ENCODE data around the gene POPDC3.

POPDC3 gene

DNA sequence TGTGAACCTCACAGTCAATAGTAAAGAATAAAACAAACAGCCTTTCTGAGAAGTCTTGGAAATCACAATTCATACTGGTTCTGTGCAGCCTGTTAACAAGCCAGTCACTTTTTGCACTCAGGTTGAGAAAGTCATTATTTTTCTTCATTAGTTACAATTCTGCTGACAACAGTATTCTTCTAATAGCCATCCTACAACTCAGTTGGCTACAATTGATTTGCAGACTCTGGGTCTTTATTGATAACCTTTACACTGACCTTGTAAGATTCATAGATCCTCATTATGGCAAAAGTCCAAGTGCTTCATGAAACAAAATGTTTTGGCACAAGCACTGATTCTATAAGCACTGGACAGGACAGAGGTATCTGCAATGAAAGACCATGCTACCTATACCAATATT is 34.9 kb upstream of the POPDC3 start:
- no peak for DNase-seq (ENCODE audit: extremely low spot score)
- TF ChIP-seq, protein P1, sequence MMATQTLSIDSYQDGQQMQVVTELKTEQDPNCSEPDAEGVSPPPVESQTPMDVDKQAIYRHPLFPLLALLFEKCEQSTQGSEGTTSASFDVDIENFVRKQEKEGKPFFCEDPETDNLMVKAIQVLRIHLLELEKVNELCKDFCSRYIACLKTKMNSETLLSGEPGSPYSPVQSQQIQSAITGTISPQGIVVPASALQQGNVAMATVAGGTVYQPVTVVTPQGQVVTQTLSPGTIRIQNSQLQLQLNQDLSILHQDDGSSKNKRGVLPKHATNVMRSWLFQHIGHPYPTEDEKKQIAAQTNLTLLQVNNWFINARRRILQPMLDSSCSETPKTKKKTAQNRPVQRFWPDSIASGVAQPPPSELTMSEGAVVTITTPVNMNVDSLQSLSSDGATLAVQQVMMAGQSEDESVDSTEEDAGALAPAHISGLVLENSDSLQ (IDR thresholded peaks at IDR 0.05): no peak
- no peak for TF ChIP-seq TARDBP (IDR thresholded peaks at IDR 0.05)
- no peak for TF ChIP-seq FOXA1 (IDR thresholded peaks at IDR 0.05)
- TF ChIP-seq ARNT (IDR thresholded peaks at IDR 0.05): no peak
- TF ChIP-seq SUZ12 (IDR thresholded peaks at IDR 0.05): no peak
- TF ChIP-seq ELF4 (IDR thresholded peaks at IDR 0.05): no peak
- TF ChIP-seq FOXM1 (IDR thresholded peaks at IDR 0.05; ENCODE audit: borderline replicate concordance): no peak
- TF ChIP-seq SP1 (IDR thresholded peaks at IDR 0.05): no peak
- ChIA-PET POLR2A (interaction anchor here (0.6 kb wide), 1 partner anchor 12 kb away, joined by 3 read pairs; no protein-coding TSS in a partner anchor), CTCF (no interaction called here)

DNA sequence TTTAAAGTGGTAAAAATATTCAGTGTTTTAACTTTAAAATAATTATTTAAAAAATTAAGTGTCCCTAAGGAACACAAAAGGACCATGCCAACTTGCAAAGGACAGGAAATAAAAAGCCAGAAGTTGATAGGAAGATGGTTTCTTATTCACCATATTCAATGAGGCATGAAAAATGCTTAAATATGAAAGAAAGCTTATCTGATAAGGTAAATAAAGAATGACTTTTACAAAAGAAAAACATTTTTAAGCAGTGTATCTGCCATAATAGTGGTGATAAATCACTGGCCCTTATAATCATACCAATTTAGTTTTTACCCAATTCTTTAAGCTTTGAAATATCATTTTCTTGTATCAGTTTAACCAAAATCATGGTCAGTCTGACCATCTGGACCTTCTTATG is 33.5 kb upstream of the POPDC3 start:
- ChIA-PET POLR2A (no interaction called here), CTCF (no interaction called here)
- DNase-seq (ENCODE audit: extremely low spot score): no peak
- TF ChIP-seq FOXM1 (IDR thresholded peaks at IDR 0.05; ENCODE audit: borderline replicate concordance) (no peak), NFRKB (IDR thresholded peaks at IDR 0.05) (no peak), LEF1 (IDR thresholded peaks at IDR 0.05; ENCODE audit: borderline replicate concordance) (no peak), ARNT (IDR thresholded peaks at IDR 0.05) (no peak), CTBP1 (IDR thresholded peaks at IDR 0.05; ENCODE audit: borderline replicate concordance) (no peak), HDGF (IDR thresholded peaks at IDR 0.05; ENCODE audit: borderline replicate concordance) (no peak), FOXK2 (IDR thresholded peaks at IDR 0.05) (no peak), SUZ12 (IDR thresholded peaks at IDR 0.05) (no peak), ELF4 (IDR thresholded peaks at IDR 0.05) (no peak), ZNF384 (IDR thresholded peaks at IDR 0.05) (no peak), BHLHE40 (IDR thresholded peaks at IDR 0.05; ENCODE audit: borderline replicate concordance) (no peak)
- TF ChIP-seq, protein P1 (IDR thresholded peaks at IDR 0.05): no peak

DNA sequence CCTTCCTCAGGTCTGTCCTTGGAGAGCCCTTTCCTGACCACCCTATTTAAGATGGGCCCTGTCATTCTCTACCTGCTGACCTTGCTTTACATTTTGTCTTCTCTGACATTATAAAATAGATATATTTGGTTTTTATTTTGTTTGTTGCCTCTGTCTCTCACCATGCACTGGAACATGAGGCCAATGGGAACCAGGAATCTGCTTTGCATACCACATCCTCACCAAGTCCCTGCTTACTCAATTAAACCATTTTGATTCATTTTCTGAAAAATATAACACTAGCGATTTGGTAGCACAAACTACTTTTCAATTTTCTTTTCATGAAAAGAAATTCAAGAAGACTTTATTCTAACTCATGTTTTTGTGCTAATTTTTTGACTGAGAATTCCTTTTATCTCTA is 32.8 kb upstream of the POPDC3 start:
- no peak for TF ChIP-seq NFRKB (IDR thresholded peaks at IDR 0.05)
- no peak for TF ChIP-seq FOXM1 (IDR thresholded peaks at IDR 0.05; ENCODE audit: borderline replicate concordance)
- POLR2A ChIA-PET: no interaction called here
- CTCF ChIA-PET: no interaction called here
- DNase-seq (ENCODE audit: extremely low spot score): no peak

DNA sequence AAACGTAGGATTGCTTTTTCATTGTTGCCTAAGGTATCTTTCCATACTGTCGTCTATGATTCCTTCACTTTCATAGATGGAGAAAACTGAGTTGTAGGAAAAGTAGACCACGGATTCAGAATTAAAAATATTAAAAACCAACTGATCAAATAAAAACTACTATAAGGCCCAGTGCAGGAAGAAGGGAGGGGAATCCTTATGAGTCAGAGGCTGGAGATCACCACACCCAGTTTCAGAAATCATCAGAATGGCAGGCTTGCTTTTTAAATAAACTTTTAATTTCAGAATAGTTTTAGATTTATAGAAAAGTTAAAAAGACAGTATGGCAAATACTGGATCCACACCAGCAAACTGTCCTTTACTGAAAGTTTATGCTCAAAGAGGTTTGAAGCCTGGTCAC is 32.0 kb upstream of the POPDC3 start:
- TF ChIP-seq FOXM1 (IDR thresholded peaks at IDR 0.05; ENCODE audit: borderline replicate concordance): no peak
- no peak for TF ChIP-seq NFRKB (IDR thresholded peaks at IDR 0.05)
- TF ChIP-seq FOXA1 (IDR thresholded peaks at IDR 0.05): no peak
- no peak for TF ChIP-seq BHLHE40 (IDR thresholded peaks at IDR 0.05; ENCODE audit: borderline replicate concordance)
- no peak for TF ChIP-seq LEF1 (IDR thresholded peaks at IDR 0.05; ENCODE audit: borderline replicate concordance)
- TF ChIP-seq HDGF (IDR thresholded peaks at IDR 0.05; ENCODE audit: borderline replicate concordance): no peak
- no peak for TF ChIP-seq ARNT (IDR thresholded peaks at IDR 0.05)
- no peak for TF ChIP-seq ELF4 (IDR thresholded peaks at IDR 0.05)
- TF ChIP-seq SP1 (IDR thresholded peaks at IDR 0.05): no peak
- CTCF ChIA-PET: interaction anchor here (0.6 kb wide), 1 partner anchor 9 kb away, joined by 3 read pairs; no protein-coding TSS in a partner anchor
- POLR2A ChIA-PET: no interaction called here
- no peak for DNase-seq (ENCODE audit: extremely low spot score)

DNA sequence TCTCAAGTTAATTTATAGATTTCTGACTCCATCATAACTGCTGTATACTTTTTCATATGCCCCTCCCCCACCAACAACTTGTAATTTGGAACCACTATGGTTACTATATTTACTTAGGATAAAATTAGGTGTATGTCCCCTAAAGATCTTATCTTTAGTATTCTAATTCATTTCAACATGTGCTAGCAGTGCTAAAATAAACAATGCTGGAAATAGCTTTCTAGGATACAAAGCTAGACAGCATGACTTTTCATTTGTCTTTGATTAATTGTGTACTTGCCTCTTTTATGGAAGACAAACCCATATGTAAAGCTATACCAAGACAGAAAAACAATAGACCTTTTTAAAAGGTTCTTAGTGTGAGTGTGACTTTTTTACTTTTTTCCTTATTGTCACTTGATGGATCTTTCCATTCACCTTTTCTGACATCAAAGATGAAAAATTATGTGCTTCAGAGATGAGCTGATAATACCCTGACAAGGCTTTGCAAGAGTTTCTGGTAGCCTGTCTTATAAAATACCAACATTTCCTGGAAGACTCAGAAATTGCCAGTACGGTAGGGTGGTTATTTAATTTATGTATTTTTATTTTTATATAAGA is 31.2 kb upstream of the POPDC3 start:
- DNase-seq (ENCODE audit: extremely low spot score): no peak
- TF ChIP-seq, protein P1 (IDR thresholded peaks at IDR 0.05): peak; percentile 55
- TF ChIP-seq FOXA1 (IDR thresholded peaks at IDR 0.05) (peak; percentile 59; the same call in 1 of the 2 replicates), SP1 (IDR thresholded peaks at IDR 0.05) (no peak)
- ChIA-PET CTCF (interaction anchor here (0.7 to 1.3 kb wide), 3 partner anchors 14 to 192 kb away, joined by 3 read pairs; partner anchors contain the start of gene PREP), POLR2A (no interaction called here)

DNA sequence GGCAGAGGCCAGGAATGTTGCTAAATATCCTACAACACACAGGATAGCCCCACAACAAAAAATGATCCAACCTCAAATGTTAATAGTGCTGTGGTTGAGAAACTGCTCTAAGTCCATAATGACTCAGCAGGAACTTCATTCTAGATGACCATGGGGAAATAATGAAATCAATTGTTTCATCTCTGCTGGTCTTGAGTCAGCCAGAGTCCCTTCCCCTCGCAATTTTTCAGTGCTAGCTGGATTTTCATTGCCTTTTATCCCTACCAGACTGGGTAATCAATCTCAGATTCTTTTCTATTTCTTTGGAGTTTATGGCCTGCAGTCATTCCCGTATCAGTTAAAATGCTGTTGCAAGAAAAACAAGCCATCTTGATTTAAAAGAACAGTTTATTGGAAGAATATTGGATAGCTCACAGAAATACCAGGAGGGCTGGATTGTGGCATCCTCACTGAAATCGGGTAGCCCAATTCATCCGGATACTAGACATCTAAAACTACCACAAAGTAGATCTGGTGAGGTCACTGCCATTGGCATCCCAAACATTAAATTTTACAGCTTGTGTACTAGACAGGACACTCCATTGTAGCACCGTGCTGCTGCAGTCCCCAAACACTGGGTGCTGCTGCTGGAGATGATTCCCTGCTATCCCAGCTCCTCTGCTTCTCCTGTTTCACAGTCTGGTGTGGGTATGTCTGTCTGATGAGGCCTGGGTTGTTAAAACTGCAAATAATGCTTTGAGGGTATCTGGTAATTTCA is 30.3 kb upstream of the POPDC3 start:
- no peak for DNase-seq (ENCODE audit: extremely low spot score)
- CTCF ChIA-PET: interaction anchor here (1.1 to 1.3 kb wide), 2 partner anchors 14 to 193 kb away, joined by 3 read pairs; partner anchors contain the start of gene PREP
- POLR2A ChIA-PET: interaction anchor here (0.9 kb wide), 1 partner anchor 31 kb away, joined by 4 read pairs; no protein-coding TSS in a partner anchor
- TF ChIP-seq ELF4 (IDR thresholded peaks at IDR 0.05) (no peak), CTBP1 (IDR thresholded peaks at IDR 0.05; ENCODE audit: borderline replicate concordance) (no peak), HDGF (IDR thresholded peaks at IDR 0.05; ENCODE audit: borderline replicate concordance) (no peak), ZNF384 (IDR thresholded peaks at IDR 0.05) (no peak), BHLHE40 (IDR thresholded peaks at IDR 0.05; ENCODE audit: borderline replicate concordance) (no peak), NFRKB (IDR thresholded peaks at IDR 0.05) (no peak), ARNT (IDR thresholded peaks at IDR 0.05) (no peak), LEF1 (IDR thresholded peaks at IDR 0.05; ENCODE audit: borderline replicate concordance) (no peak), FOXM1 (IDR thresholded peaks at IDR 0.05; ENCODE audit: borderline replicate concordance) (no peak), TARDBP (IDR thresholded peaks at IDR 0.05) (no peak)
- TF ChIP-seq, protein P1 (IDR thresholded peaks at IDR 0.05): no peak

All from HEK293T (cell line).